Measurements from ENCODE around the gene TMEM130.

DNA sequence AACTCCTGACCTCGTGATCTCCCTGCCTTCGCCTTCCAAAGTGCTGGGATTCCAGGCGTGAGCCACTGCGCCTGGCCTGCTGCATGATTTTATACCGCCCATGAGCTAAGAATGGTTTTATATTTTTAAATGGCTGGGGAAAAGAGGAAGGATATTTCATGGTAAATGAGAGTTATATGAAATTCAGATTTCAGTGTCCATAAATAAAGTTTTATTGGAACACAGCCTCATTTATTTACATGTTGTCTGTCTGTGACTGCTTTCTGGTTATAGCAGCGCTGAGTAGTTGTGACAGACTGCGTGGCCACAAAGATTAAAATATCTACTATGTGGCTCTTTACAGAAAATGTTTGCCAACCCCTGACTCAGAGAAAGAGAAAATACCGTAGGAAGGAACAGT is 10.7 kb upstream of the TMEM130 start:
- TF ChIP-seq EZH2 (IDR thresholded peaks at IDR 0.05) (no peak), POLR2AphosphoS5 (IDR thresholded peaks at IDR 0.05; ENCODE audit: borderline replicate concordance, low read depth, low read length) (no peak)
